T-helper 22 cell (primary cell): ENCODE measurements around the gene CBY2.

Experiments
- DNase-seq: peaks from one replicate; pipeline ENCODE4 v3.0.0-alpha.2; 2020; ENCODE audit warnings: low read depth

Gene CBY2

GRCh38 chr13:45700971-45701900, 884 bp upstream of the CBY2 start:
- no peak for DNase-seq

- no peak for DNase-seq
These were observed 810 bp downstream of the CBY2 start for GRCh38 chr13:45702869-45703391.

- DNase-seq: no peak
These were observed 2.2 kb downstream of the CBY2 start for GRCh38 chr13:45704211-45704739.

- DNase-seq: no peak
These were observed 3.0 kb downstream of the CBY2 start for GRCh38 chr13:45704854-45705695.

- no peak for DNase-seq
These were observed 3.8 kb downstream of the CBY2 start for GRCh38 chr13:45705918-45706317.

DNA sequence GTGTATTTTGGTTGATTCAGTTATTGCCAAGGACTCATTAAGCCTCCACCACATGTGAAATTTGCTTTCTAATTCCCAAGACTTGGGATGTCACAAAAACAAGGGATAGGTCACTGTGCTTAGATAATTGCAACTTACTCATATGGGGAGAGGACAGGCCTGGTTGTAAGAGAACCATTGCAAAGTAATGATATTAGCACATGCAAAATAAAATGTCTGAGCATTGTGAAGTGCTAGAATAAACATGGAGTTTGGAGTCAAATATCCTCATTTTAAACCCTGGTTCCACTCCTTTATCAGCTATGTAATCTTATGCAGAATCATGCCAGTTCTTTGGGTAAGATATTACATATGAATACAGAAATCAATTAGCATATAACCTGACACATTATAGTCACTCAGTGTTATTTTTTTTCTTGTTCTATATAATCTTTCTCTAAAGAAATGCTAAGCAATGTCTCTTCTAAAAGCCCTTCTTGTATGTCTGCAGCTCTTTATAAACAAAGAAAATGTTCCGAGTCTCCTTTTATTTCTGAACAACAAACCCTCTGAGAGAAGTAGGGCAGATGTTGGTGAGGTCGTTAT, 5.5 kb downstream of the CBY2 start:
- no peak for DNase-seq

DNA sequence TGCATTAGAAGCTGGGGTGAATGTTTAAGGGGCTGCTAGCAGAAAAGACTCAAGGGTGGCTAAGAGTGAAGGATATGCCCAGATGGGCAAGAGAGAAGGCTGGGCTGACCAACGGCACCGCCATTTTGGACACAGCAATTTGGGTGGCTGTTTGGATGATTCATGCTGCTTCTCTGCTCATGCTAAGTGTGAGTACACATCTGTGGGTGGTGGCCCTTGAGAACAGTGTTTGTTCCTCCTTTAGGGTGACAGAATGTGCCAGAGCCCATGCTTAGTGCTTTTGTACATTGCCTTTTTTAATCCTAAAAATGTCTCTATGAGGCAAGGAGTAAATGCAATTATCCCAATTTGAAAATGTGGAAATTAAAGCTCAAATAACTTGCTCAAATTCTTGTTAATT, 9.8 kb downstream of the CBY2 start:
- DNase-seq: no peak

DNA sequence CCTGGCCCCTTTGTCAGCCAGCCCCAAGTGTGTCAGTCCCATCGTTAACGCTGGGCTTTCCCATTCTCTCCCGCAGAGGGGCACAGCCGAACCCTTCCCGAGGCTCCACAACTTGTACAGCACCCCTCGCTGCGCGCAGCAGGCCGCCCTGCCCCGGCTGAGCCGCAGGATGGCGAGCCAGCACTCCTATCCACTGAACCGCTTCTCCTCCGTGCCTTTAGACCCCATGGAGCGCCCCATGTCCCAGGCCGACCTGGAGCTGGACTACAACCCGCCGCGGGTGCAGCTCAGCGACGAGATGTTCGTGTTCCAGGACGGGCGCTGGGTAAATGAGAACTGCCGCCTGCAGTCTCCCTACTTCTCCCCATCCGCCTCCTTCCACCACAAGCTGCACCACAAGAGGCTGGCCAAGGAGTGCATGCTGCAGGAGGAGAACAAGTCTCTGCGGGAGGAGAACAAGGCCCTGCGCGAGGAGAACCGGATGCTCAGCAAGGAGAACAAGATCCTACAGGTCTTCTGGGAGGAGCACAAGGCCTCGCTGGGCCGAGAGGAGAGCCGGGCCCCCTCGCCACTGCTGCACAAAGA, 11.1 kb downstream of the CBY2 start:
- DNase-seq: no peak

DNA sequence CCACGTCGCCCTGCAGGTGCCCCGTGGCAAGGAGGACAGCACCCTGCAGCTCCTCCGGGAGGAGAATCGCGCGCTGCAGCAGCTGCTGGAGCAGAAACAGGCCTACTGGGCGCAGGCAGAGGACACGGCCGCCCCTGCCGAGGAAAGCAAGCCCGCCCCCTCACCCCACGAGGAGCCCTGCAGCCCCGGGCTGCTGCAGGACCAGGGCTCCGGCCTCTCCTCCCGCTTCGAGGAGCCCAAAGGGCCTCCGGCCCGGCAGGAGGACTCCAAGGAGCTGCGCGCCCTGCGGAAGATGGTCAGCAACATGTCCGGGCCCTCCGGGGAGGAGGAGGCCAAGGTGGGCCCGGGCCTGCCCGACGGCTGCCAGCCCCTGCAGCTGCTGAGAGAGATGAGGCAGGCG, 11.6 kb downstream of the CBY2 start:
- no peak for DNase-seq

GRCh38 chr13:45714170-45714569, 12.1 kb downstream of the CBY2 start:
- no peak for DNase-seq

GRCh38 chr13:45715351-45715750, 13.2 kb downstream of the CBY2 start:
- no peak for DNase-seq

GRCh38 chr13:45717349-45717748, 15.2 kb downstream of the CBY2 start:
- DNase-seq: no peak

- DNase-seq: no peak
These were observed 15.9 kb downstream of the CBY2 start for GRCh38 chr13:45718063-45718462.

DNA sequence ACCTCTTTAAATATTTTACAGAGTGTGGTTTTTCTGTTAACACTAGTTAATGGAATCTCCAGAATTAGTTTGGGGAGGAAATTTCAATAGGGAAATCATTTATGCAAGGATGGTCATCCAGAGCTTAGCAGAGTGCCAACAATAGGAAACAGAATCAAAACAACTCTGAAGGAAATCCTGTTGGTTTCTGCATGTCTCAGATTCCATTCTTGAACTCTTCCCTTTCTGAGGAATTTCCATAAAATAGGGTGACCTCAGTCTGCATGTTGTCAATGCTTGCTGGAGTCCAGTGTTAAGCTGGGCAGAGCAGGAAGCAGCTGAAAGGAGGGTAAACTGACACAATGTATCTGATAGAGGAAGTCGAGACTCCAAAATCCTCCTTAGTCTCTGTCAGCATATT, 16.9 kb downstream of the CBY2 start:
- no peak for DNase-seq

GRCh38 chr13:45721203-45721731, 19.1 kb downstream of the CBY2 start:
- no peak for DNase-seq

DNA sequence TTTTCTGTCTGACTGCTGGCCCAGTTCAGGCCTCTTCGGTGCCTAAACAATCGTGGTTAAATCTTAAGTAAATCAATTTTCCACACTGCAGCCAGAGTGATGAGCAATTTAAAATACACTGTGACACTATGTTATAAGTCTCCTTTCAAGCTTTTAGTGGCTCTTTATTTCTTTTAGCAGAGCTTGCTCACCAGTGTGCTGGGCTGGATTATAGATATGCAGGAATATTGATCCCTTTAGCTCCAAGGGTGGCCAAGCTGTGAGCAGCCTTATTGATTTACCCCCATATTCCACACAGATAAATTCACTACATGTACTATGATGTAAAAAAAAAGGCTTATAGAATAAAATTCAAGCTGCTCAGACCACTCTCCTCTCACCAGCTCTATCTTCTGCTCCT, 21.7 kb downstream of the CBY2 start:
- no peak for DNase-seq

DNA sequence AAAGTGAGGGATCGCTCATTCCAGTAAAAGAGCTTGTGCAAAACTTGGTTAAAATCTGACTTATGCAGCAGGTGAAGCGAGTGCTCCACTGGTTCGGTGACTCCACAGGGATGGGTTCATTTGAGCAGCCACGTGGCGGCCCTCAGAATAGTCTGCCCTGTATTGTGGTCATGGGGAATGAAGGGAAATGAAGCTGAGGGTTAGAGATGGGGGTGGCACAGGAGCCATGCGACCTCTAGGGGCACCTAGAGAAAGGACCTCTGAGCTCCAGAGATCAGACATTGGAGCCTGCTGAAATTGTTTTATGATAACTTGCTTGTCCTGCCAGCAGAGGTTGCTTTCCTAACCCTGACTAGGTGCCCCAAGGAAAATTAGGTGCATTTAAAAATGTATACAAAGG, 26.6 kb downstream of the CBY2 start:
- no peak for DNase-seq

DNA sequence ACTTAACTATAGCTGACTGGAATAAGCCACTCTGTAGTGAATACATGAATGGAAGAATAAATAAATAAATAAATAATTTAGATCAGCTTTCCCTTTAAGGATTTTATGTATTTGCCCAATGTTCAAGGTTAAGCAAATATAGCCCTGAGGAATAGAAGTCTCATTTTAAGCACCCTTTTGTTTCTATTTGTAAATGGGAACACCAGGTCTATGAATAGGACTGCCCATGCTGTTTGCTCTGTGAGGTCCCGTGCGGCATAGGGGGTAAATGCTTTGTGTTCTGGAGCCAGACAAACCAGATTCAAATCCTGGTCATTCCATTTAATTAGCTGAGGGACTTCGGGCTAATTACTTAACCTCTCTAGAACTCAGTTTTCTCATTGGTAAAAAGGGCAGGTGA, 29.3 kb downstream of the CBY2 start:
- no peak for DNase-seq

GRCh38 chr13:45732916-45733315, 30.8 kb downstream of the CBY2 start:
- DNase-seq: no peak

GRCh38 chr13:45733361-45733760, 31.2 kb downstream of the CBY2 start:
- no peak for DNase-seq

DNA sequence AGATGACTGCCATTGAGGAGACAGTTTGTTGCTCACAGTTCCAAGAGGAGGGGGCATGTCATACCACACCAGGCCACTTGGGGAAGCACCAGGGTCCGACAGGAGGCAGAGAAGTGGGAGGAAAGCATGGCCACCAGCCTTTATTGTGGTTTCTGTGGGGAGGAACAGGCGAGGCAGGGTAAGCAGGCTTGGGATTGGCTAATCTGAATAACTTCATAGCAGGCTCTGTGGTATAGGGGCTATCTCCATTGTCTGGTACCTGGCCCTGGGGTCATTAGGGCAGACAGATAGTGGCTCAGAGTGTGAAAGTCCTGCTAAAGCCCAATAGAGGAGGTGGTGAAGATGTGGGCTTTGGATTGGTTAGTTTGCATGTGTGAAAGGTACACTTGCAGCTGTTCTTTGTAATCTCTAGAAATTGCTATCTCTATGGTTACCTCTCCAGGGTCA, 35.5 kb downstream of the CBY2 start:
- no peak for DNase-seq

- no peak for DNase-seq
These were observed 40.9 kb downstream of the CBY2 start for GRCh38 chr13:45742985-45743384.
